GM19372 (cell line): ENCODE results near the gene ELAVL1.

Experiments used
- ATAC-seq: cut with Tn5 transposase; IDR thresholded peaks from one replicate; pipeline ENCODE4 v1.9.1; 2021; ENCODE audit warnings: mild to moderate bottlenecking, low read depth, moderate library complexity; ENCODE audit not compliant: unreplicated experiment

Gene ELAVL1

GRCh38 chr19:7987114-7987768 is 18.2 kb downstream of the ELAVL1 start:
- ATAC-seq, result no peak

DNA sequence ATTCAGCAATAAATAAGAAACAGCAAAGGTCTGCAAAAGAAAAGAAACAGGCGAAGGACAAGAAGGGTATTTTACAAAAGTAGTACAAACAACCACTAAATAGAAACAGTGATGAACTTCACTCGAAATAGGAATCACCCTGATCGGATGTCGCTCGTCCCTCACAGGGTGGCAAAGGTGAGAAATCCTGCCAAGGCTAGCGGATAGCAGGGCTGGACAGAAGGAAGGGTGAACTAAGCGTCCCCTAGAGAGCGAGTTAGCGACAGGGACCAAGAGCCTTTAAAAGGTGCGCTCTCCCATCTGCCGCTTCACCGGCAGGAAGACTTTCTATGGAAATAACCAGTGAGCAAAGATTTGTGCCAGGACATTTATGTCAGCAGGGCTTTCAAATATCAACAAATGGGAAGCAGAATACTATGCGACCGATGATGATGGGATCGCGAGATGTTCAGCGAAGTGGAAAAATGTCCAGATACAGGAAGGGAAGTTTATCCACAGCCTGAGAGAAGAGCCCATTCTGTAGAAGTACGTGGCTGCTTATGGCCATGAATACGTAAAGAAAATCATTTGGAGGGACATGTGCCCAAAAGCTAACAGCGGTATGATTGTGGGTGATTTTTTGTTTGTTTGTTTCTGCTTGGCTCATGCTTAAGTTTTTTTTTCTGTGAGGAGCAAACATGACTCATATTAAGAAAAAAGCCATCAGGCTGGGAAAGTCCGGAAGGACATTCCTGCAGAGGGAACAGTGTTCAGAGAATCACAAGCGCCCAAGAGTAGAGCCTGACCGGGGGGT is 18.9 kb downstream of the ELAVL1 start:
- no peak for ATAC-seq

DNA sequence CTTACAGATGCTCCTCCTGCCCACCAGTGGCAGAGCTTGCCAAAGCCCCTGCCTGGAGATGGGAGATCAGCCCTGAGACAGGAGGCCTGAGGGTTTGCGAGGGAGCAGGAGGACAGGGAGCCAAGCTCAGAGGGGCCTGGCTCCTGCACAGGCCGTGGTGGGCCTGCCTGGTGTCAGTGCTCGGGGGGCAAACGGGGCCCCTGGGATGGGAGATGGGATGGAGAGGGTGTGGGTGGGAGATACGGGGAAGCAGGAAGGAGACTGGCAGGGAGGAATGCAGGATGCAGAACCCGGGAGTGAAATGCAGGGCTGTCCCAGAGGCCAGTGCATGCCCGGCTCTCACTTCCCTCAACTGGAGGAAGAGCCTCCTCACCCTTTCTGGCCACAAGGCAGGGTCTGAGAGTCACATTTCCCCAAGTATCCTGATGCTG is 19.9 kb downstream of the ELAVL1 start:
- ATAC-seq, result no peak

DNA sequence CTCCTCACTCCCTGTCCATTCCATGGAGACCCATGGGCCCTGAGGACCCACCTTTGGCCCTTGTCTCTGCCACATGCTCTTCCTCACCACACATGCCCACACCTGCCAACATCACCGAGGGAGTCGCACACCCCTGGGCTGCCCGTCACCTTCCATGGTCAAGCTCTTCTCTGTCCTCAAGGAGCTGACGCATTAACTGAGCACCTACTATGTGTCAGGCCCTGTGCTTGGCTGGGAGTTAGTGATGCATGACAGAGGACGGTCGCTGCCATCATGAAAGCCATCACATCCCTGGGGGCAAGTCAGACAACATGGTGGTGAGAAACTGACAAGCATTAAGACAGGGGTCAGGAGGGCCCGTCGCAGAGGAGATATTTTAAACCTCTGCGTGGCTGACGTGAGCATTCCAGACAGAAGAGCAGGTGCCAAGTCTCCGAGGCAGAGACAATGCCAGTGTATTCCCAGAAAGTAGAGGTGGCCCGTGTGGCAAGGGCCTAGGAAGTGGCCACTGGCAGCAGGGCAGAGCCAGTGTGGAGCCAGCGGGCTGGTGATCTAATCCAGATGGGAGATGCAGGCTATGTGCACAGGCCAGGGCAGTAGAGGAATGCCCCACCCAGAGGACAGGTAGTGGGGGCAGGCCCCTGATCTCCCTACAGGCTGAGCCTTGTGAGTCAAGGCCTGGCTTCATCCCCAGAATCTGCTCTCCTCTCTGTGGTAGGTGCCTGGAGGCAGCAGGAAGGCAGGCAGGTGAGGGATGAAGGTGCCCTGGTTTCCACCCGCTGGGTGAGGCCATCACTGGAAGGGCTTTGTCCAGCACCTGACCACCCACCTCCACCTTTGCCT is 21.2 kb downstream of the ELAVL1 start:
- ATAC-seq, result no peak

DNA sequence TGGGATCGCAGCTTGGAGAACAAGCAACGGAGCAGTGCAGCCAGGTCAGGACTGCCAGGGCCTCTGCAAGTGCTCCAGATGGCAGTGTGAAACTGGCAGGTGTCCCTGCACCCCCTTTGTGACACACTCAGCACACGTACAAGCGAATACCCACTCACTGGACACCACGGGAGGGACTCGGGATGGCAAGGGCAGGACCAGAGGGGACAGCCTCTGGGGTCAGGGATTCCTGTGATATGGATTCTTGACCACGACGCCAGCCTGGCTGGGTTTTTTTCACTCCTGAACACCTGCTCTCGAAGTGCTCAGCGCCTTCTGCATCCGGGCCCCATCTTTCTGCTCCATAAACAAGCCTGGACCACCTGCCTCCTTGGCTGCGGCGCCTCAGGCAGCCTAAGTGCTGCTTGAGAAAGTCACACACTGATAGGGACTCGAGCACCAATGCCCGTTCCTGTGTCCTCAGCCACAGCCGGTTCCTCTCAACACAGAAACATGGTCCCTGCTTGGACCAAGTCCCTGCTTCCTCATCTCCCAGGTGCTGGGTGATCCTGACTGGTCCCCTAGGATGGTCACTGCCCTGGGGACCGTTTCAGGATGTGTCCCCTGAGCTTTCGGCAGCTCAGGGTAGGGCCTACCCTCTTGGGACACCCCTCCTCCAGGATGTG is 22.0 kb downstream of the ELAVL1 start:
- no peak for ATAC-seq

DNA sequence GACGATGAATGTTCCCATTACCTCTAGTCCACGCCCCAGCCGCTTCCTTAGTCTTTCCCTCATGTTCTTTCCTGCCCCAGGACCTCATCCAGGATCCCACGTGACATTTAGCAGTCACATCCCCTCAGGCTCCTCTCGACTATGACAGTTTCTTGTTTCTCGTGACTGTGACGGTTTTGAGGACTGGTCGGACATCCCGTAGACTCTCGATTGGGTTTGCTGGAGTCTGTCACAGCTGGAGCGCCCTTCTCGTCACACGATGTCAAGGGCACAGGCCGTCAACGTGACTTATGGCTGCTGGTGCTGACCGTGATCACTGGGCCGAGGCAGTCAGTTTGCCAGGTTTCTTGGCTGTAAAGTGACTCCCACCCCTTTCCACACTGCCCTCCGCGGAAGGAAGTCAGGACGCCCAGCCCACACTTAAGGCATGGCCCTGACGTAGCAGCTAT is 22.8 kb downstream of the ELAVL1 start:
- ATAC-seq, result no peak

- no peak for ATAC-seq
Measured at GRCh38 chr19:7982103-7982502, 23.3 kb downstream of the ELAVL1 start.

- no peak for ATAC-seq
Measured at GRCh38 chr19:7981661-7982060, 23.8 kb downstream of the ELAVL1 start.

GRCh38 chr19:7981199-7981598 is 24.2 kb downstream of the ELAVL1 start:
- no peak for ATAC-seq

DNA sequence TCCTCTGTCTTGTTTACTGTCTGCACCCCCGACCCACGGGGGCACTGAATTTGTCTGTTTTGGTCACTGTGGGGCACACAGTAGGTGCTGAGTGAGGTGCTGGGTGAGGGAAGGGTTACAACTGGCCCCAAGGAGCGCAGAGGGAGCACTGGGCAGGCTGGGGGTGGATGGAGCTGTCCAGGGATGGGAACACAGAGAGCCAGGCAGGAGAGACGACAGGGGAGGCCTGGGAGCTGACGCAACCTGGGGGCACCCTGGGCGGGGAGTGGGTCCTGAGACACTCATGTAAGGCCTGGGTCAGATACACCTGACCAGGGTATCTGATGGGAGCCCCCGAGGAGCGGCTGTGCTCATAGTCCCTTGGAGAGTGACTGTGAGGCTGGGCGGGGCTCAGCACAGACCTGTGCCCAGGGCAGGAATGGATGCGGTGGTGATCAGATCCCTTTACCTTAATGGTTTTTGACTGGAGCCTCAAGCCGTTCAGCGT is 24.8 kb downstream of the ELAVL1 start:
- no peak for ATAC-seq

DNA sequence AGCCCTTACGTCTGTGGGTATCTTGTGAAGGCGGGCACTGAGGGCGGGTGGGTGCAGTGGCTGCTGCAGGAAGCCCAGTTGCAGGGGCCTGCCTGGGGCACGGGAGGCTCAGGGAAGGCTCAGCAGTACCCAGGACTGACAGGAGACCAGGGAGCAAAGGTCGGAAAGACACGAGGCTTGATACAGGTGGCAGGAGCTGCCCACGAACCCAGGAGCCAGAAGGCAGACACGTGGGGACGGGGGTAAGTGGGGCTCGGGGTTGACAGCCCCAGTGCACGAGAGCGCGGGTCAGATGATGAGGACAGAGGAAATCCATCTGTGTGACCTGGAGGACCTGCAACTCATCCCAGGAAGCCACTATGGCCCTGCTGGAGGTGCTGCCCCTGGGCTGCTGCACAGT is 25.3 kb downstream of the ELAVL1 start:
- no peak for ATAC-seq

DNA sequence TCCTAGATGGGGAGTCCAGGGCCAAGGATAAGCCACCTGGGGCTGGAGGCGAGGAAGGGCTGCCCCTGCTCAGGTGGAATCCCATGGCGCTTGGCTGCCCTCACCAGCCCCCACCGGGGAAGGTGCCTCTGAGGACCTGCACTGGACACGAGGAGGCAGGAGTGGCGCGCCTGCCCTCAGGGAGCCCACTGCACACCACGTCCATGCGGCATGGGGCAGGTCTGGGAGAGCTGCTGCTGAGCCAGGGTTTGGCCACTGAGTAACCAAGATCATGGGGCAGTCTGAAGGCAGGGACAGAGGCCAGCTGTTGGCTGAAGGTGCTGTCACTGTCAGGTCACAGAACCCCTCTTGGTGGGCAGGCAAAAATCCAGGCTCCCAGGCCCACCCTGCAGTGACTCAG is 25.9 kb downstream of the ELAVL1 start:
- no peak for ATAC-seq

DNA sequence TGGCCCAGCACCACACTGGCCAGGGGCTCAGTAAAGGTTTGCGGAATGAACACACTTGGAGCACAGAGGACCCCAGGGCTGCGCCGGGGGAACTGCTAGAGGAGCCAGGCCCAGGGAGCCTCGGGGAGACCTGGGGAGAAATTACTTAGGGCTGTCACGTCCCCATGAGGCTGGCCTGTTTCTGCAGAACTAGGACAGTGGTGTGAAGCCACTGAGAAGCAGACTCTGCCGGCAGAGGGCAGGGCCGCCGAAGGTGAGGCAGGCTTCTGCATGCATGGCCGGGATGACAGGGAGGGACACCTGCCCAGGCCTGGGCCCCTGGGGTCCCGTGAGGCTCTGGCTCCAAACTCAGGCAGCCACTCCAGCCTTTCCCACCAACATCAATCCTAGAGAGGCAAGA is 26.4 kb downstream of the ELAVL1 start:
- no peak for ATAC-seq

- no peak for ATAC-seq
Measured at GRCh38 chr19:7978179-7978825, 27.1 kb downstream of the ELAVL1 start.

DNA sequence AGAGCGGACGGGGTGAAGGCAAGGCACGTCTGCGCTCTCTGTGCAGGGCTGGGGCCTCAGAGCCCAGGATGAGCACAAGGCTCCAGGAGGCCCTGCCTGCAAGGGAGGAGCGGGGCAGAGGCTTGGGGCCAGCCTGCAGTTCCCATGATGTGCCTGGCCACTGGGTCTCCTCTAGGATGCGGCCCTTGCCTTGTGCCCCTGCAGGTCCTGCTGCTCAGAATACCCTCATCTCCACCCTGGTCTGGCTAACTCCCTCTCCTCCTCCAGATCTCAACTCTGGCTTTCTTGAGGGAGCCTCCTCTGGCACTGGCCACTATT is 27.8 kb downstream of the ELAVL1 start:
- ATAC-seq, result no peak

DNA sequence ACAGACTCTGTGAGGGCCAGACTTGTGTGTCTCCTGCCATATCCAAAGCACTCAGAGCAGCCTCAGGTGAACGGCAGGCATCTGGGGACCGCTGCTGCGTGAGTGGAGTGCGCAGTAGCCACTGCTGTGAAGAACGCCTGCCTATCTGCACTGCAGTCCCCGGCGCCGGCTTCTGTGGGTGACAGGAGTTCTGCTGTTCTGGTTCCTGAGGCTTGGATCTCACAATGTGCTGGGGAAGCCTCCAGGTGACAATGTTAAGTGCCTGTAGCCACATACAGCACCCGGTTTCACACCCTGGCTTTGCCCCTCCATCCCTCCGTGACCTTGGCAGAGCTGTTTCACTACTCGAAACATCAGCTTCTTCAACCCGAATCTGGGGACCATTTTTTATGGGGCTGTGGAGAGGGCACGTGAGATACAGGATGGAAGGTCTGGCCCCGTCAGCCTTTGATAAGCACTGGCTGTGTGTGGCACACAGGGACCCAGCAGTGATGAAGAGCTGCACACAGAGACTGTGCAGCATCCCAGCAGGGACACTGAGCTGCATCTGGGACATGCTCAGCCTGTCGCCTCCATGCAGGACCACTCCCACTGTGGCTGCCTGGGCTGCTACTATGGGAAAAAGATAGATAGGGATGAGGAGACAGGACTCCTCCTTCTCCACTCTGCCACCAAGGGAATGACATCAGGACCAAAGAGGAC is 28.3 kb downstream of the ELAVL1 start:
- ATAC-seq, result no peak

- no peak for ATAC-seq
Measured at GRCh38 chr19:7976461-7976860, 29.0 kb downstream of the ELAVL1 start.

GRCh38 chr19:7975037-7975436 is 30.4 kb downstream of the ELAVL1 start:
- no peak for ATAC-seq

- ATAC-seq, result no peak
Measured at GRCh38 chr19:7973883-7974282, 31.6 kb downstream of the ELAVL1 start.
